GM12878 (cell line): Measurements from ENCODE around the gene STARD13. TPM values are rescaled to one million over a fixed set of nuclear protein-coding genes. Genes with fewer than 3 reads are reported as not detected.

Source experiments
- BCL11A ChIP-seq: IDR thresholded peaks from 2 replicates; pipeline ENCODE4 v1.6.1; 2011; ENCODE audit warnings: low read depth, low read length
- BHLHE40 ChIP-seq, 2 experiments: fragments of 450-650 bp in 1 of 2; IDR thresholded peaks; 2 replicates each; pipeline ENCODE4 v1.6.1; 2011 to 2017; ENCODE audit warnings: low read depth in 2 of 2, borderline replicate concordance in 1 of 2, improper control_type of control experiment in 1 of 2, low read length in 1 of 2, mild to moderate bottlenecking in 1 of 2
- BRCA1 ChIP-seq: IDR thresholded peaks from 2 replicates; pipeline ENCODE4 v1.6.1; 2011; ENCODE audit warnings: low read depth, low read length, improper control_type of control experiment
- CBFB ChIP-seq: IDR thresholded peaks from 2 replicates; pipeline ENCODE4 v1.6.1; 2016; ENCODE audit warnings: antibody characterized with exemption, low read depth
- CEBPB ChIP-seq, 2 experiments: fragments of 150-350 bp in 1 of 2; IDR thresholded peaks; 2 replicates each; pipeline ENCODE4 v1.6.1; 2012 to 2014; ENCODE audit warnings: low read depth in 2 of 2, low read length in 2 of 2, borderline replicate concordance in 1 of 2, inconsistent platforms in 1 of 2
- EED ChIP-seq: sonication (generic); IDR thresholded peaks from 2 replicates; pipeline ENCODE4 v1.6.1; 2016; ENCODE audit warnings: antibody characterized with exemption, low read depth
- ESRRA ChIP-seq: IDR thresholded peaks from 2 replicates; pipeline ENCODE4 v1.6.1; 2012; ENCODE audit warnings: mild to moderate bottlenecking, low read length, improper control_type of control experiment
- EZH2 ChIP-seq: IDR thresholded peaks from 2 replicates; pipeline ENCODE4 v1.6.1; 2012; ENCODE audit warnings: low read depth, mild to moderate bottlenecking, control low read depth, inconsistent platforms, low read length, borderline replicate concordance; ENCODE audit not compliant: control insufficient read depth
- FOS ChIP-seq: IDR thresholded peaks from 3 replicates; pipeline ENCODE4 v1.6.1; 2011; ENCODE audit warnings: borderline replicate concordance; ENCODE audit not compliant: insufficient read length; ENCODE audit errors: extremely low read depth
- HCFC1 ChIP-seq: fragments of 150-350 bp; IDR thresholded peaks from 2 replicates; pipeline ENCODE4 v1.6.1; 2014; ENCODE audit warnings: low read length
- IKZF1 ChIP-seq: fragments of 450-650 bp; conservative IDR thresholded peaks from 2 replicates; pipeline ENCODE4 v1.6.1; 2017; ENCODE audit warnings: antibody characterized with exemption, mild to moderate bottlenecking
- IKZF2 ChIP-seq, 2 experiments: fragments of 450-650 bp; IDR thresholded peaks; 2 replicates each; pipeline ENCODE4 v1.6.1; 2017; ENCODE audit warnings: mild to moderate bottlenecking in 2 of 2, moderate library complexity in 2 of 2
- LARP7 ChIP-seq: fragments of 450-650 bp; IDR thresholded peaks from 2 replicates; pipeline ENCODE4 v1.6.1; 2017; ENCODE audit warnings: mild to moderate bottlenecking
- MEF2A ChIP-seq: IDR thresholded peaks from 2 replicates; pipeline ENCODE4 v1.6.1; 2011; ENCODE audit warnings: low read depth, mild to moderate bottlenecking, low read length, moderate library complexity; ENCODE audit not compliant: insufficient read depth
- MTA2 ChIP-seq: fragments of 450-650 bp; IDR thresholded peaks from 2 replicates; pipeline ENCODE4 v1.6.1; 2016; ENCODE audit warnings: low read depth, mild to moderate bottlenecking, moderate library complexity
- NBN ChIP-seq: fragments of 450-650 bp; IDR thresholded peaks from 2 replicates; pipeline ENCODE4 v1.6.1; 2016
- POLR2A ChIP-seq: IDR thresholded peaks from 2 replicates; pipeline ENCODE4 v1.6.1; 2011; ENCODE audit warnings: low read depth, mild to moderate bottlenecking, low read length
- POU2F2 ChIP-seq: IDR thresholded peaks from 3 replicates; pipeline ENCODE4 v1.6.1; 2011; ENCODE audit warnings: low read depth, mild to moderate bottlenecking, low read length, borderline replicate concordance
- RAD21 ChIP-seq: IDR thresholded peaks from 2 replicates; pipeline ENCODE4 v1.6.1; 2011; ENCODE audit warnings: mild to moderate bottlenecking, low read depth, low read length, moderate library complexity; ENCODE audit not compliant: insufficient read depth
- RELA ChIP-seq: fragments of 450-650 bp; IDR thresholded peaks from 2 replicates; pipeline ENCODE4 v1.8.0; 2014; ENCODE audit warnings: borderline replicate concordance; ENCODE audit not compliant: partially characterized antibody
- RFX5 ChIP-seq: IDR thresholded peaks from 2 replicates; pipeline ENCODE4 v1.6.1; 2011; ENCODE audit warnings: low read depth, low read length, improper control_type of control experiment
- SIN3A ChIP-seq: IDR thresholded peaks from 2 replicates; pipeline ENCODE4 v1.6.1; 2012; ENCODE audit warnings: low read depth, low read length, improper control_type of control experiment
- SMARCA5 ChIP-seq: fragments of 450-650 bp; IDR thresholded peaks from 2 replicates; pipeline ENCODE4 v1.6.1; 2017; ENCODE audit warnings: mild to moderate bottlenecking
- SMC3 ChIP-seq: IDR thresholded peaks from 2 replicates; pipeline ENCODE4 v1.6.1; 2011; ENCODE audit warnings: low read length, improper control_type of control experiment, borderline replicate concordance
- SUPT20H ChIP-seq: IDR thresholded peaks from 2 replicates; pipeline ENCODE4 v1.6.1; 2011; ENCODE audit warnings: low read depth, mild to moderate bottlenecking, low read length, moderate library complexity, borderline replicate concordance; ENCODE audit not compliant: control insufficient read depth
- TCF12 ChIP-seq: IDR thresholded peaks from 2 replicates; pipeline ENCODE4 v1.6.1; 2011; ENCODE audit warnings: low read depth, mild to moderate bottlenecking, low read length
- TCF7 ChIP-seq: IDR thresholded peaks from 2 replicates; pipeline ENCODE4 v1.6.1; 2014; ENCODE audit warnings: antibody characterized with exemption, borderline replicate concordance
- YBX1 ChIP-seq: fragments of 450-650 bp; IDR thresholded peaks from 2 replicates; pipeline ENCODE4 v1.6.1; 2016; ENCODE audit warnings: antibody characterized with exemption
- ZBED1 ChIP-seq: IDR thresholded peaks from 2 replicates; pipeline ENCODE4 v1.6.1; 2016; ENCODE audit warnings: borderline replicate concordance
- ZBTB33 ChIP-seq: fragments of 450-650 bp; IDR thresholded peaks from 2 replicates; pipeline ENCODE4 v1.6.1; 2017; ENCODE audit warnings: mild to moderate bottlenecking
- ZNF384 ChIP-seq: IDR thresholded peaks from 2 replicates; pipeline ENCODE4 v1.6.1; 2012; ENCODE audit warnings: low read depth, mild to moderate bottlenecking, low read length, improper control_type of control experiment, borderline replicate concordance
- ZSCAN29 ChIP-seq: fragments of 450-650 bp; IDR thresholded peaks from 2 replicates; pipeline ENCODE4 v1.6.1; 2017; ENCODE audit warnings: mild to moderate bottlenecking, moderate library complexity
- polyA plus RNA-seq, 11 experiments: library from polyadenylated mRNA; depleted of rRNA in 4 of 11; unstranded in 6 of 11; stranded (reverse) in 5 of 11; fragments of >200 nt; fragmentation: Nextera tagmentation in 4 of 11; fragmentation: Illumina TruSeq in 1 of 11; extraction: Ambion mirVana in 4 of 11; extraction: Trizol in 1 of 11; gene quantifications; 1 replicate in 1 of 11; 2 replicates in 10 of 11; pipeline versions ENCODE4 v1.2.1 to v1.2.3, GENCODE V29; 2011 to 2016; ENCODE audit warnings: inconsistent platforms in 2 of 11, missing spikeins in 2 of 11, low read depth in 1 of 11
- total RNA-seq, 4 experiments: library from RNA; depleted of rRNA in 3 of 4; stranded (reverse); fragments of >200 nt in 3 of 4; fragmentation: Illumina TruSeq in 1 of 4; extraction: Trizol in 1 of 4; gene quantifications; 2 replicates each; pipeline versions ENCODE4 v1.2.1 to v1.2.3, GENCODE V29; 2013 to 2021

The STARD13 gene
- total and polyA plus RNA-seq, 10 of the 15 experiments (the other 5 are each of a cell fraction or from before 2014, with no cell fraction given): 4.0 to 41.6 (median 10.1) TPM

- TF ChIP-seq IKZF2 (IDR thresholded peaks at IDR 0.05): peak; percentile 85 to 86
- TF ChIP-seq POU2F2: no peak
- peak; percentile 32; the same call in 1 of the 2 replicates for TF ChIP-seq RAD21
- peak; percentile 62; the same call in 1 of the 2 replicates for TF ChIP-seq EED
- peak; percentile 27; the same call in 1 of the 2 replicates for TF ChIP-seq TCF7
- TF ChIP-seq CEBPB (IDR thresholded peaks at IDR 0.05; ENCODE audit: borderline replicate concordance in 1 of 2, low read depth in 2 of 2, low read length in 2 of 2): no peak
- no peak for TF ChIP-seq RFX5
- TF ChIP-seq ZBTB33: no peak
- no peak for TF ChIP-seq SUPT20H
- no peak for TF ChIP-seq CBFB
- TF ChIP-seq EZH2: no peak
- TF ChIP-seq MEF2A: no peak
- 0 out of 4 replicates have a peak, but pooled peaks of 1 of the 2 experiments have one; percentile 12 for TF ChIP-seq BHLHE40 (IDR thresholded peaks at IDR 0.05; ENCODE audit: borderline replicate concordance in 1 of 2, low read depth in 2 of 2, low read length in 1 of 2)
- no peak for TF ChIP-seq SIN3A
- no peak for TF ChIP-seq RELA
- no peak for TF ChIP-seq LARP7
- TF ChIP-seq SMC3: peak; percentile 15; the same call in 1 of the 2 replicates
- no peak for TF ChIP-seq ZNF384
- no peak for TF ChIP-seq POLR2A
- no peak for TF ChIP-seq SMARCA5
- no peak for TF ChIP-seq YBX1
- TF ChIP-seq MTA2: peak; percentile 75; the same call in 1 of the 2 replicates
- TF ChIP-seq IKZF1: peak; percentile 71
- peak; percentile 46; the same call in 1 of the 2 replicates for TF ChIP-seq ZBED1
- TF ChIP-seq BRCA1: no peak
- no peak for TF ChIP-seq HCFC1
- TF ChIP-seq ESRRA: no peak
- TF ChIP-seq TCF12: peak; percentile 27; the same call in 1 of the 2 replicates
- TF ChIP-seq FOS: no peak
- 0 out of 2 replicates have a peak, but pooled peaks have one; percentile 5 for TF ChIP-seq BCL11A
- TF ChIP-seq ZSCAN29: no peak
- TF ChIP-seq NBN: 0 out of 2 replicates have a peak, but pooled peaks have one; percentile 41
Measured at GRCh38 chr13:33150662-33151061, 134.9 kb downstream of the STARD13 start (continued).
